Skeletal muscle tissue (tissue), 4 donors: Measurements from ENCODE around the gene FRMD4B. TPM values are rescaled to one million over a fixed set of nuclear protein-coding genes. Genes with fewer than 3 reads are reported as not detected.
"Not testable (repeated sequence)": the region's sequence is repeated elsewhere in the genome, so short reads cannot be mapped to it uniquely, and the experiment has no call there.

Experiments used
- H3K27ac ChIP-seq: one replicate; pipeline ENCODE4 v1.7.0; 2013; ENCODE audit warnings: mild to moderate bottlenecking, low read depth, low read length, inconsistent platforms
- H3K27me3 ChIP-seq, 3 donors: one replicate each; pipeline ENCODE4 v1.7.0; 2013; ENCODE audit warnings: low read length in 3 of 3; ENCODE audit not compliant: control insufficient read depth in 3 of 3, insufficient read depth in 3 of 3
- H3K36me3 ChIP-seq, 3 donors: one replicate each; pipeline ENCODE4 v1.7.0; 2013; ENCODE audit warnings: low read length in 3 of 3; ENCODE audit not compliant: control insufficient read depth in 3 of 3, insufficient read depth in 3 of 3
- H3K4me1 ChIP-seq, 3 donors: one replicate each; pipeline ENCODE4 v1.7.0; 2013; ENCODE audit warnings: low read length in 3 of 3, mild to moderate bottlenecking in 3 of 3; ENCODE audit not compliant: control insufficient read depth in 3 of 3, insufficient read depth in 3 of 3
- H3K4me3 ChIP-seq, 3 donors: one replicate each; pipeline ENCODE4 v1.7.0; 2013; ENCODE audit warnings: low read length in 3 of 3
- H3K9ac ChIP-seq, 3 donors: one replicate each; pipeline ENCODE4 v1.7.0; 2013; ENCODE audit warnings: low read length in 3 of 3, mild to moderate bottlenecking in 3 of 3, moderate library complexity in 2 of 3, low read depth in 1 of 3
- H3K9me3 ChIP-seq, 3 donors: one replicate each; pipeline ENCODE4 v1.7.0; 2013; ENCODE audit warnings: low read length in 3 of 3; ENCODE audit not compliant: control insufficient read depth in 3 of 3
- total RNA-seq: library from RNA; depleted of rRNA; stranded (reverse); fragments of >200 nt; gene quantifications from one replicate; pipeline ENCODE4 v1.2.3, GENCODE V29; 2014
- donor health status: Osteomylitis.

The FRMD4B gene
- total RNA-seq, 1 donor from 2014 or later, result 21.4 TPM

- Histone ChIP-seq H3K4me3 (no peak overlapping the region), H3K9me3 (no peaks in the 10 kb centered on the region), H3K36me3 (no peaks in the 10 kb centered on the region), H3K4me1 (no peaks in the 10 kb centered on the region), H3K9ac (no peak overlapping the region), H3K27me3 (no peaks in the 10 kb centered on the region), H3K27ac (peak overlapping the region; percentile 45)
Measured at GRCh38 chr3:69328103-69328962, 57.6 kb downstream of the FRMD4B start.

- H3K9me3 ChIP-seq, result no peaks in the 10 kb centered on the region
- H3K4me3 ChIP-seq, result no peak overlapping the region
- no peaks in the 10 kb centered on the region for H3K4me1 ChIP-seq
- peak overlapping the region; percentile 45 for H3K27ac ChIP-seq
- no peaks in the 10 kb centered on the region for H3K27me3 ChIP-seq
- H3K9ac ChIP-seq, result no peak overlapping the region
- H3K36me3 ChIP-seq, result no peaks in the 10 kb centered on the region
Measured at GRCh38 chr3:69326855-69327300, 59.0 kb downstream of the FRMD4B start.

GRCh38 chr3:69325151-69325550 lies 60.7 kb downstream of the FRMD4B start:
- Histone ChIP-seq H3K27me3 (no peaks in the 10 kb centered on the region), H3K36me3 (no peaks in the 10 kb centered on the region), H3K27ac (peak overlapping the region; percentile 18), H3K9me3 (no peaks in the 10 kb centered on the region), H3K9ac (no peak overlapping the region), H3K4me1 (no peaks in the 10 kb centered on the region), H3K4me3 (no peak overlapping the region)

- Histone ChIP-seq H3K9me3 (no peaks in the 10 kb centered on the region), H3K36me3 (no peaks in the 10 kb centered on the region), H3K9ac (no peak overlapping the region), H3K4me1 (no peaks in the 10 kb centered on the region), H3K27me3 (no peaks in the 10 kb centered on the region), H3K4me3 (no peak overlapping the region), H3K27ac (no peak overlapping the region)
Measured at GRCh38 chr3:69324362-69325025, 61.4 kb downstream of the FRMD4B start.

GRCh38 chr3:69323941-69324340 lies 61.9 kb downstream of the FRMD4B start:
- Histone ChIP-seq H3K27me3 (no peaks in the 10 kb centered on the region), H3K4me1 (no peaks in the 10 kb centered on the region), H3K36me3 (no peaks in the 10 kb centered on the region), H3K9me3 (no peaks in the 10 kb centered on the region), H3K27ac (no peak overlapping the region), H3K4me3 (no peak overlapping the region), H3K9ac (no peak overlapping the region)

- not testable (repeated sequence) for H3K4me1 ChIP-seq, H3K9ac ChIP-seq, H3K27ac ChIP-seq, H3K4me3 ChIP-seq, H3K9me3 ChIP-seq, H3K36me3 ChIP-seq, H3K27me3 ChIP-seq
Measured at GRCh38 chr3:69322512-69322911, 63.4 kb downstream of the FRMD4B start.

- H3K36me3 ChIP-seq, result no peaks in the 10 kb centered on the region
- no peak overlapping the region for H3K4me3 ChIP-seq
- H3K9me3 ChIP-seq, result no peaks in the 10 kb centered on the region
- H3K27me3 ChIP-seq, result no peaks in the 10 kb centered on the region
- H3K9ac ChIP-seq, result no peak overlapping the region
- H3K27ac ChIP-seq, result no peak overlapping the region
- H3K4me1 ChIP-seq, result no peaks in the 10 kb centered on the region
Measured at GRCh38 chr3:69322158-69322509, 63.8 kb downstream of the FRMD4B start.

- H3K36me3 ChIP-seq, result no peaks in the 10 kb centered on the region
- H3K4me1 ChIP-seq, result no peaks in the 10 kb centered on the region
- no peaks in the 10 kb centered on the region for H3K27me3 ChIP-seq
- peak overlapping the region; percentile 52 for H3K27ac ChIP-seq
- H3K4me3 ChIP-seq, result no peak overlapping the region
- no peak overlapping the region for H3K9ac ChIP-seq
- no peaks in the 10 kb centered on the region for H3K9me3 ChIP-seq
Measured at GRCh38 chr3:69321301-69322157, 64.4 kb downstream of the FRMD4B start.

- Histone ChIP-seq H3K36me3 (no peaks in the 10 kb centered on the region), H3K4me3 (no peak overlapping the region), H3K27me3 (no peaks in the 10 kb centered on the region), H3K9me3 (no peaks in the 10 kb centered on the region), H3K27ac (peak overlapping the region; percentile 52), H3K4me1 (no peaks in the 10 kb centered on the region), H3K9ac (no peak overlapping the region)
Measured at GRCh38 chr3:69320871-69321271, 65.0 kb downstream of the FRMD4B start.
